PC-3 (cell line): Measurements from ENCODE around the gene WDR53. TPM values are rescaled to one million over a fixed set of nuclear protein-coding genes. Genes with fewer than 3 reads are reported as not detected.

Source experiments
- ATAC-seq: fragments of 200-7000 bp; cut with Tn5 transposase; 2 replicates; pipeline ENCODE4 v1.9.1; 2020; ENCODE audit warnings: mild to moderate bottlenecking, moderate library complexity
- BruUV-seq: library from RNA; stranded (reverse); fragments of 400-500 nt; replicated peaks from 2 replicates; lab custom pipeline; 2021; lab: Mats Ljungman, UMichigan
- CTCF ChIA-PET: fragments of 300-600 bp; sonication (Branson Sonifier 250); formaldehyde crosslinking; loops from one replicate; lab custom pipeline; 2022; ENCODE audit warnings: antibody characterized with exemption; lab: Charles Lee
- POLR2A ChIA-PET: fragments of 300-600 bp; sonication (Branson Sonifier 250); formaldehyde crosslinking; loops from one replicate; lab custom pipeline; 2022; ENCODE audit warnings: antibody characterized with exemption; ENCODE audit not compliant: unreplicated experiment; lab: Charles Lee
- DNase-seq: peaks from one replicate; pipeline ENCODE4 v3.0.0-alpha.2; 2015
- H2AFZ ChIP-seq: fragments of 300-600 bp; sonication (generic); 2 replicates; pipeline ENCODE4 v1.6.0; 2016; ENCODE audit warnings: antibody characterized with exemption, low read length
- H3F3A ChIP-seq: fragments of 300-600 bp; sonication (generic); one replicate; pipeline ENCODE4 v1.6.0; 2017; ENCODE audit warnings: antibody characterized with exemption, low read length, control low read depth, mild to moderate bottlenecking; ENCODE audit not compliant: unreplicated experiment
- H3K27ac ChIP-seq: fragments of 300-600 bp; sonication (generic); 2 replicates; pipeline ENCODE4 v1.5.1; 2016; ENCODE audit warnings: mild to moderate bottlenecking, low read length
- H3K27me3 ChIP-seq: fragments of 300-600 bp; sonication (generic); 2 replicates; pipeline ENCODE4 v1.6.1; 2016; ENCODE audit warnings: low read length, mixed read lengths
- H3K36me3 ChIP-seq: fragments of 300-600 bp; sonication (generic); 2 replicates; pipeline ENCODE4 v1.6.1; 2016; ENCODE audit warnings: low read depth, mixed run types, low read length, mixed read lengths
- H3K4me1 ChIP-seq: fragments of 300-600 bp; sonication (generic); 2 replicates; pipeline ENCODE4 v1.5.1; 2016; ENCODE audit warnings: low read length; ENCODE audit not compliant: insufficient read depth
- H3K4me2 ChIP-seq: fragments of 300-600 bp; sonication (generic); 2 replicates; pipeline ENCODE4 v1.6.0; 2016; ENCODE audit warnings: low read length
- H3K4me3 ChIP-seq: fragments of 300-600 bp; sonication (generic); 2 replicates; pipeline ENCODE4 v1.5.1; 2016; ENCODE audit warnings: mild to moderate bottlenecking, low read length, mixed read lengths
- H3K79me2 ChIP-seq: fragments of 300-600 bp; sonication (generic); 2 replicates; pipeline ENCODE4 v1.6.1; 2017; ENCODE audit warnings: low read length, mixed read lengths
- H3K9ac ChIP-seq: fragments of 300-600 bp; sonication (generic); 2 replicates; pipeline ENCODE4 v1.6.0; 2016; ENCODE audit warnings: mild to moderate bottlenecking, low read length
- H3K9me2 ChIP-seq: fragments of 300-600 bp; sonication (generic); replicated peaks from 2 replicates; pipeline ENCODE4 v1.6.1; 2016; ENCODE audit warnings: mixed run types, low read length, mixed read lengths
- H3K9me3 ChIP-seq: fragments of 300-600 bp; sonication (generic); 2 replicates; pipeline ENCODE4 v1.6.1; 2016; ENCODE audit warnings: low read length, mixed read lengths
- H4K20me1 ChIP-seq: fragments of 300-600 bp; sonication (generic); 2 replicates; pipeline ENCODE4 v1.6.1; 2016; ENCODE audit warnings: low read length, mixed read lengths
- EZH2 ChIP-seq: fragments of 300-600 bp; sonication (generic); IDR thresholded peaks from one replicate; pipeline ENCODE4 v1.6.1; 2017; ENCODE audit warnings: antibody characterized with exemption, mild to moderate bottlenecking, low read length; ENCODE audit not compliant: unreplicated experiment
- EZH2phosphoT487 ChIP-seq: fragments of 300-600 bp; sonication (generic); IDR thresholded peaks from 2 replicates; pipeline ENCODE4 v1.6.1; 2018; ENCODE audit warnings: mild to moderate bottlenecking, antibody characterized with exemption, low read length, borderline replicate concordance
- intact Hi-C: fragments of 100-400 bp; cut with micrococcal nuclease; formaldehyde crosslinking; loops from 2 replicates; pipeline ENCODE4 v1.9.0; 2023
- total RNA-seq: library from RNA; depleted of rRNA; stranded (reverse); fragments of >200 nt; gene quantifications from 2 replicates; pipeline ENCODE4 v1.2.3, GENCODE V29; 2014
- TF ChIP-seq, protein P1 (sequence below): fragments of 300-600 bp; sonication (generic); conservative IDR thresholded peaks from 2 replicates; pipeline ENCODE4 v1.5.1; 2017; ENCODE audit warnings: antibody characterized with exemption, low read depth, mild to moderate bottlenecking, low read length

WDR53 gene
- total RNA-seq, 1 experiment from 2014 or later = 11.7 TPM

- Histone ChIP-seq H3K27ac (no peak overlapping the region), H3F3A (no peaks in the 10 kb centered on the region), H3K36me3 (no peaks in the 10 kb centered on the region), H2AFZ (0 out of 2 replicates have a peak overlapping the region, but pooled peaks have one; percentile 4), H3K4me1 (peaks cover 15% of the 10 kb centered on the region; the same call in 1 of the 2 replicates), H3K9ac (no peak overlapping the region), H3K27me3 (no peaks in the 10 kb centered on the region), H3K79me2 (no peaks in the 10 kb centered on the region), H4K20me1 (no peaks in the 10 kb centered on the region), H3K9me2 (no peaks in the 10 kb centered on the region), H3K9me3 (no peaks in the 10 kb centered on the region), H3K4me3 (no peak overlapping the region), H3K4me2 (no peak overlapping the region)
- DNase-seq (no peak), ATAC-seq (no peak)
- no TSS peak for BruUV-seq
- ChIA-PET CTCF (interaction anchor here (0.6 kb wide), 1 partner anchor 33 kb away, joined by 3 read pairs; no protein-coding TSS in a partner anchor), POLR2A (no interaction called here)
- no peak for TF ChIP-seq EZH2phosphoT487
- no peak for TF ChIP-seq EZH2
- TF ChIP-seq, protein P1, sequence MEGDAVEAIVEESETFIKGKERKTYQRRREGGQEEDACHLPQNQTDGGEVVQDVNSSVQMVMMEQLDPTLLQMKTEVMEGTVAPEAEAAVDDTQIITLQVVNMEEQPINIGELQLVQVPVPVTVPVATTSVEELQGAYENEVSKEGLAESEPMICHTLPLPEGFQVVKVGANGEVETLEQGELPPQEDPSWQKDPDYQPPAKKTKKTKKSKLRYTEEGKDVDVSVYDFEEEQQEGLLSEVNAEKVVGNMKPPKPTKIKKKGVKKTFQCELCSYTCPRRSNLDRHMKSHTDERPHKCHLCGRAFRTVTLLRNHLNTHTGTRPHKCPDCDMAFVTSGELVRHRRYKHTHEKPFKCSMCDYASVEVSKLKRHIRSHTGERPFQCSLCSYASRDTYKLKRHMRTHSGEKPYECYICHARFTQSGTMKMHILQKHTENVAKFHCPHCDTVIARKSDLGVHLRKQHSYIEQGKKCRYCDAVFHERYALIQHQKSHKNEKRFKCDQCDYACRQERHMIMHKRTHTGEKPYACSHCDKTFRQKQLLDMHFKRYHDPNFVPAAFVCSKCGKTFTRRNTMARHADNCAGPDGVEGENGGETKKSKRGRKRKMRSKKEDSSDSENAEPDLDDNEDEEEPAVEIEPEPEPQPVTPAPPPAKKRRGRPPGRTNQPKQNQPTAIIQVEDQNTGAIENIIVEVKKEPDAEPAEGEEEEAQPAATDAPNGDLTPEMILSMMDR = no peak
- intact Hi-C loops = no loop called here
These were observed 43.6 kb upstream of the WDR53 start for GRCh38 chr3:196611761-196612483.

GRCh38 chr3:196609805-196610515 lies 41.6 kb upstream of the WDR53 start:
- Histone ChIP-seq H3K27me3 (no peaks in the 10 kb centered on the region), H3F3A (no peaks in the 10 kb centered on the region), H3K27ac (no peak overlapping the region), H3K4me1 (peaks cover 15% of the 10 kb centered on the region; the same call in 1 of the 2 replicates), H4K20me1 (no peaks in the 10 kb centered on the region), H2AFZ (peak overlapping the region; percentile 50), H3K9me2 (no peaks in the 10 kb centered on the region), H3K9ac (no peak overlapping the region), H3K4me2 (peak overlapping the region; percentile 55), H3K36me3 (no peaks in the 10 kb centered on the region), H3K4me3 (no peak overlapping the region), H3K79me2 (no peaks in the 10 kb centered on the region), H3K9me3 (no peaks in the 10 kb centered on the region)
- ChIA-PET POLR2A (interaction anchor here (0.6 kb wide), 1 partner anchor 360 kb away, joined by 3 read pairs; no protein-coding TSS in a partner anchor), CTCF (interaction anchor here (0.5 to 1.1 kb wide), 11 partner anchors 22 to 360 kb away, joined by 3 to 22 read pairs (median 4); no protein-coding TSS in a partner anchor)
- ATAC-seq = peak; percentile 24
- intact Hi-C loops = loop anchor here (1.0 to 5.0 kb wide), 3 partner anchors 73 to 359 kb away; no protein-coding TSS in a partner anchor
- TF ChIP-seq EZH2 (no peak), EZH2phosphoT487 (no peak)
- TF ChIP-seq, protein P1 = no peak
- DNase-seq = peak; percentile 6
- no TSS peak for BruUV-seq
